ENCODE measurements around the gene STRA6.

DNA sequence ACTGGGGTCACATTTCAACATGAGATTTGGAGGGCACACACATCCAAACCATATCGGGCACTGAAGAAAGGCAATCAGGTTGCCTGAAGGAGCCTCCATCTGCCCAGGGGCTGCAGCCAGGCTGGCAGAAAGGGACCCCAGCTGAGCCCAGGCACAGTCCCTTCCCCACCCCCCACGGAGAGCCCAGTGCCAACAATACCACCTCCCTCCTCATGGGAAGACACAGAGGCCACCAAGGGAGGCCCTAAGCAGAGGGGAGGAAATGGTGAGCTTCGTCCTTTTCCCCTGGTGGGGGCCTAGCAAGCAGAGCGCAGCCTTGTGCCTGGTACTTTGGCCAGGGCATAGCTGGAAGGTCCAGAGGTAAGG is 3.0 kb upstream of the STRA6 start:
- no peak for TF ChIP-seq POLR2A (IDR thresholded peaks at IDR 0.05)
- no peak for TF ChIP-seq CTCF (IDR thresholded peaks at IDR 0.05)

Data from thyroid gland (tissue), 4 donors.